ENCODE measurements around the gene CYTH1. TPM values are rescaled to one million over a fixed set of nuclear protein-coding genes. Genes with fewer than 3 reads are reported as not detected.

Gene CYTH1
- total RNA-seq, 1 donor from 2014 or later, result 29.4 TPM

DNA sequence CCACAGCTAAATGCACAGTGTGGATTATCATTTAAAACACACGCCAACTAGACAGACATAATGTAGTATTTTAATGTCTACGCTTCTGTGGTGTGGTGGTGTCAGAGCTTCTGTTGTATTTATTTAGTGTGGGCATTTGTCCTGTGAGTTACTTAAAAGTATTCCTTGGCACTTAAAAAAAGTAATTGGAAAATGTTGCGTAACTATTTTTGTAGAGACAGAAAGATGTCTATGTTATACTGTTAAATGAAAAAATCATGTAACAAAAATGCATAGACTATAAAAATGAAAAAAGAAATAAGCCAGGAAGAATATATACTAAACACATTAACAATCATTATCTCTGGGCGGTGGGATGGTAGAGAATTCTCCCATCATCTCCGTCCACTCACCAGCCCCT, 39.2 kb downstream of the CYTH1 start:
- no peak for DNase-seq (ENCODE audit: low spot score)
- intact Hi-C loops (cut with DNase I), result loop anchor here (5.0 kb wide), 1 partner anchor 36 kb away; no protein-coding TSS in a partner anchor

DNA sequence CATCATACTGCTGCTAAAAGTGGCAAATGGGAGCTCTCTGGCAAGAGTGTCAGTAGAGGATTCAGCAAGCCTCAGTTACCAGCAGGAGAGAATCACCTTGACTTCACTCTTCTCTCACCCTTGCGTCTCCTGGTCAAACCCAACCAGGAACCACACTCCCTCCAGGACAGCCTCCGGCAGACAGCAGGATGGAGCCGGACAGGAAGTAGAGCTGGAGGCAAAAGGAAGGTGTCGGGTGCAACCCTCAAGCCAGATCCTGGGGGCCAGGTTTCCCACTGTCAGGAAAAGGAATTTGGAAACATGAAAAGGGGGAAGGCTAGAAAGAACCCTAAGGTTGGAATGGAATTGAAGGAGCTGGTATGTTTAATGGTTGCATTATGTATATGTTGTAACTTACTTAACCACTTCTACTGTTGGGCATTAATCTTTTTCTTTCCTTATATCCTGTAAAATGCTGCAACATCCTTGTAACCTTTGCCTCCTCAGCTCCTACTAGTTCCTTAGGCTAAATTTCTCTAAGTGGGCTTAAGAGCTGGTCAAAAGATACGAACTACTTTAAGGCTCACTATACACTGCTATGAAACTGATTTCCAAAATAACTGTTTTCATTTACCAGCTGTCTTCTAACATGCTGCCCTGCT, 40.3 kb downstream of the CYTH1 start:
- DNase-seq (ENCODE audit: low spot score), result no peak
- intact Hi-C loops (cut with DNase I), result loop anchor here (5.0 kb wide), 1 partner anchor 34 kb away; no protein-coding TSS in a partner anchor

DNA sequence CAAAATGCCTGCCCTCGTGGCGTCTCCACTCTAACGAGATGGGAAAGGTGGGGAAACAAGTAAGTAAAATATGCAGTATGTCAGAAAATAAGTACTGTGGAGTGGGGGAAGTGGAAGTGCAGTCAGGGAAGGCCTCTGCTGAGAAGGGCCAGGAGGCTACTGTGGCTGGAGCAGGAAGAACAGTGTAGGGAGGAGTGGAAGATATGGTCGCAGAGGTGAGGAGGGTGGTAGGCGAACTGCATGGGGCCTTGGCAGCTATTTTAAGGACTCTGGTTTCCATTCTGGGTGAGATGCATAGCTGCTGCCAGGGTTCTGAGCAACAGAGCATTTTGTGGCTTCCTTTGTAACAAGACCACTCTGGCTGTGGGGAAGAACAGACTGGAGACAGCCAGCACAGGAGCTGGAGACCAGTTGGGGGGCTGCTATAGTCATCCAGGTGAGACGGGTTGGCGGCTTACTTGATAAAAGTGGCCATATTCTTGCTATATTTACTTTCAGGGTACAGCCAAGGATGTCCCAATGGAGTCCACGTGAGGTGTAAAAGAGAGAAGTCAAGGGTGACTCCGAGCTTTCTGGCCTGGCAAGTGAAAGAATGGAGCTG, 42.6 kb downstream of the CYTH1 start:
- intact Hi-C loops (cut with DNase I), result loop anchor here (5.0 kb wide), 1 partner anchor 43 kb away; the partner anchor contains the start of gene CYTH1
- no peak for DNase-seq (ENCODE audit: low spot score)

GRCh38 chr17:78738698-78739097, 43.4 kb downstream of the CYTH1 start:
- DNase-seq (ENCODE audit: low spot score), result no peak
- intact Hi-C loops (cut with DNase I), result loop anchor here (5.0 kb wide), 1 partner anchor 44 kb away; the partner anchor contains the start of gene CYTH1

DNA sequence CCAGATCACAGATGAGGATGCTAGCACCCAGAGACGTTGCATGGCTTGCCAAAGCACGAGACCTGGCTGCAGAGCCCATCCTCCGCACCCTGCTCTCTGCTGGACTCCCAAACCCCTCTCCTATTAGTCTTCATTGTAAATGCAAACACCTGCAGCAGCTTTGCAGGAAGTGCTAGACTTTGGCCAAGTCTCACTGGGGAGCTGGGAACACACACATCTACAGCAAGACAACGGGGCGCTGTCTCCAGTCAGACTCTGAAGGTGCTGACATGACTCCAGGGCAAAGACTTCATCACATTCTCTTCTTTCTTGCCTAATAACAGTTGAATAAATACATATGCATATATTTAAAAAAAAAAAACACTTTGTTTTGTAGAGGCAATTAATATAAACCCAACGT, 43.8 kb downstream of the CYTH1 start:
- DNase-seq (ENCODE audit: low spot score), result no peak
- intact Hi-C loops (cut with DNase I), result loop anchor here (5.0 kb wide), 1 partner anchor 44 kb away; the partner anchor contains the start of gene CYTH1

DNA sequence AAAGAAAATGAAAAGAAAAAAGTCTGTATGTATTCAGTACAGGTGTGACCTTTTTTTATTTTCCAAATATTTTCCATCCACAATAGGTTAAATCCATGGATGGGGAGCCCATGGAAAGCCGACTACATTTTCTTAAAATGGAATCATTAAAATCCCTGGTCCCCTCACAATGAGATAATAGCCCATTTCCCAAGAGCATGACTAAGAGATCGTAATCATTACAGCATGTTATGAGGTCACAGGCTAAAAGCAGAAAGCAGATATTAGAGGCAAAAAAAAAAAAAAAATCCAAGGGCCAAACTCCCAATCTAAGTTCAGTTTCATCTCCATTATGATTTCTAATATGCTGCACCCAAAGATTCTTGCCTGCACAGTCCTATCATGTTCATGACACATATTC, 44.7 kb downstream of the CYTH1 start:
- no peak for DNase-seq (ENCODE audit: low spot score)
- intact Hi-C loops (cut with DNase I), result loop anchor here (5.0 kb wide), 1 partner anchor 45 kb away; the partner anchor contains the start of gene CYTH1

GRCh38 chr17:78736526-78737079, 45.5 kb downstream of the CYTH1 start:
- intact Hi-C loops (cut with DNase I), result loop anchor here (5.0 kb wide), 1 partner anchor 46 kb away; the partner anchor contains the start of gene CYTH1
- DNase-seq (ENCODE audit: low spot score), result peak; percentile 94

- no peak for DNase-seq (ENCODE audit: low spot score)
- intact Hi-C loops (cut with DNase I), result loop anchor here (5.0 kb wide), 1 partner anchor 46 kb away; the partner anchor contains the start of gene CYTH1
These were observed 46.1 kb downstream of the CYTH1 start for GRCh38 chr17:78735832-78736525.

DNA sequence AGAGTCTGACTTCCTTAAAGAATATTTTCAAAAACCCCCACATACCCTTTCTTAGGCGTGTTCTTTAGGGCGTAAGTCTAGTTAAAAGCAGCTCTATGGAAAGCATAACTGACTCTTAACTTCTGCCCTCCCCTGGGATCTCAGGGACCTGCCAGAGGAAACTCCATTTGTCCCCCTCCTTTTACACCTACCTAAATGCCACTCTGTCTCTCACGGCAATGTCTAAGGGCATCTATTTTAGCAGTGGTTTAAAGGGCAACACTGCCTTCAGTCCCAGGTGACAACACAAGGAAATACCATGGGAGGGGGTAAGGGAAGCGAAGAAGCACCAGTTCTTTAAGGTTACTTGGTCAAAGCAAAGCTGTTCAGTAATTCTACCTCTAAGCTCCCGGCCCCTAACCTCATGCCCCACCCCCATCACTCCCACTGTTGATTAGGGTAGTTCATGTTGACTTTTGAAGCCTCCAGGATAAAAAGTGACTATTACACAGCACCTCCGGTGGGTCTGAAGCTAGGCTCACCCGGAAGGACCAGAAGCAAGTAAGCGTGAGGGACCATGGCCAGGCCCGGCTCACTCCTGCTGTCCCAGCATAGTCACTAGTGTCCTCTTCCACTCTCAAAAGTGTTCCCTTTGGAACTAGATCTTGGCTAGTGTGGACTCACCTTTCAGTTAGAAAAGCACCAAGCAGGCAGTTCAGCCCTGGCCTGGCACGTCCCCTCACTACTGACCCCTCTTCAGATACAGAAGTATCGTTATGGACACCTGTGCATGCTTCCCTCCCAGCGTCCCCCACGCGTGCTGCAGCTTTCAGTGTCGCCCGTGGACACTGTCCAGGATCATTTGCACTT, 47.1 kb downstream of the CYTH1 start:
- intact Hi-C loops (cut with DNase I), result loop anchor here (5.0 kb wide), 1 partner anchor 47 kb away; the partner anchor contains the start of gene CYTH1
- DNase-seq (ENCODE audit: low spot score), result no peak

DNA sequence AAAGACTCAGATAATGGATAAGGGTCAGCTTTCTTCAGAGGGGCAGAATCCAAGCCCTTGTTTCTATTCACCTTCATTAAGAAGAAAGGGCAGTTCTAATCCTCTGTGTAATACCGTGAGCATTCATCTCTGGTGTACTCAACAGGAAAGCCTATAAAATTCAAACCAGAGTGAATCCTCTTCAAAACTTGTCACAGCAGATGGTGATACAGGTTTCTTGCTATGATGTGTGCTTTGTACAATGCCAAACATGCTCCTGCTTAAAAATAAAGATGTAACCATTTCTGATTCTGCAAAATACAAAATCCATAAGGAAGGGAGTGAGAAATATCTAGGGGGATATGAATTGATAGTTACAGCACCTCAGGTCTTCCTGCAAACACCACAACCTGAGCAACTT, 49.7 kb downstream of the CYTH1 start:
- intact Hi-C loops (cut with DNase I), result no loop called here
- DNase-seq (ENCODE audit: low spot score), result no peak

- intact Hi-C loops (cut with DNase I), result no loop called here
- no peak for DNase-seq (ENCODE audit: low spot score)
These were observed 50.2 kb downstream of the CYTH1 start for GRCh38 chr17:78731904-78732303.

DNA sequence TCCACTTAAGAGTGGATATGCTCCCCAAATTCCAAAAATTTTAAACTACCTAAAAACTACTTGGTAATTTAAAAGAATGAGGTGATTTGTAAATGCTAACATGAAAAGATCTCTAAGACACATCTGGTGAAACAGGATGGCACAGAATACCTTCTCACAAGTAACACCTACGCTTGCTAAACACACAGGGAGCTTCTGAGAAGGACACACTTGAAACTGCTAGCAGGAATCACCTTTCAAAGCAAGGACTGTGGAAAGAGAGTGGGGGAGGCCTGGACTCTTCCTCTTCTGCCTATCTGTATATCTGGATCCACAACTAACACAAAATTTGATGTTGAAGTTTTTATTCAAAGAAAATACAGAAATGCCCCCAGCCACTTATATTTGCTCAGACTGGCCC, 52.4 kb downstream of the CYTH1 start:
- intact Hi-C loops (cut with DNase I), result no loop called here

GRCh38 chr17:78728495-78728894, 53.6 kb downstream of the CYTH1 start:
- intact Hi-C loops (cut with DNase I), result no loop called here
- DNase-seq (ENCODE audit: low spot score), result no peak

More for the DNA sequence above, 52.4 kb downstream of the CYTH1 start:
- DNase-seq (ENCODE audit: low spot score), result no peak

GRCh38 chr17:78727476-78728229, 54.4 kb downstream of the CYTH1 start:
- intact Hi-C loops (cut with DNase I), result no loop called here
- DNase-seq (ENCODE audit: low spot score), result no peak

DNA sequence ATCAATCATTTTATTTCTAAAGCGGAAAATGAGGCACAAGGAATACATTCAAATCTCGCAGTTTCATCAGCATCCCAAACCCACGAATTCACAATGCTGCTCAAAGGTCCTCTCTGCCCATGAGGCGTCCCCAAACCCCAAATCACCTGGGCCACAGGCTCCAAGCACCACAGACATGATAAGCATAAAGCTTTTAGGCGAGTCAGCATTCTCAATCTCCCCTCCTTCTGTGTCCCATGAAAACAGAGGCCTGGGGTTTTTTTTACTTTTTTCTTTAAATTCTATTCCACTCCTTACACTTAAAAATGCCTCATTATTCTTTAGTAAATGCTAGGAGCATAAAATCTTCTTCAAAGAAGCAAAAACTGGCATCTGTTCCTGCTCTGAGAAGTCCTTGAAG, 55.0 kb downstream of the CYTH1 start:
- DNase-seq (ENCODE audit: low spot score), result no peak
- intact Hi-C loops (cut with DNase I), result no loop called here

DNA sequence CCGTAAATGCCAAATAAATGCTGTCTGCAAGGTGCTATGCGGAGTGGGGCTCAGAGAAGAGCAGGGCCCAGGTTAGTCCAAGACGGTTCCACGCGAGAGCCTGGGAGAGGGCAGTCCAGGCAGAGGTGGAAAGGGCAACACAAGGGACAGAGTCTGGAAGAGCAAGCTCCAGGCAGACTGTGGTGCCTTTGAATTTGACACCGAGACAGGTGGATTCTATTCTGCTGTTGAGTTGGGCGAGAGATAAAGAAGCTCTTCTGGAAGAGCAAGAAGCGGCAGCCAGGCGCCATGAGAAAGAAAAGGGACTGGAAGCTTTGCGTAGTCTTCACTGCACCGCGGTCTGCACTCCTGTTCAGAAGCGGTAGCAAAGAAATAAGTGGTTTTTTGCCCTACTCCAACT, 55.6 kb downstream of the CYTH1 start:
- intact Hi-C loops (cut with DNase I), result no loop called here
- no peak for DNase-seq (ENCODE audit: low spot score)

DNA sequence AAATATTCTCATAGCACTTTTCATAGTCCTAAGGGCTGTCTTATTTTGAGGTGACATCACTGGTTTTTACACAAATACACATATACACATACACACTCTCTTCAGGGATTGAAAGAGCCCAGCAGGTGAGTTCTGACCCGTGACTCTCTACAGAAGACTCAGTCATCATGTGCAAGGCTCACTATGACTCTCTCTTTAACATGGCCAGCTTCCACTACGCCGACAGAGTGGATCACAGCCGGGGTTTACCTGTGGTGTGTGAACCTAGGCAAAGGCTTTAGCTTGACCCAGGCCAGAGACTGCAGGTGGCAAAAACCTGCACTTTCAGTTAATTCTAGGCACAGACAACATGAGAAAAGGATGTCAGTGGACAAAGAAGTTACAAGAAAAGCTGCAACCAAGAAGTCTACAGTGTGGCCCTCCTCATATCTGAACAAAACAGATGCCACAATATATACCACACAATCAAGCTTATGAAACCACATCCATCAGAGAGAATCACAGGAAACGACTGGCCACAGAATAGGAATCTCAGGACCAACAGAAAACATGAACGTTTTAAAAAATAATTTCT, 56.5 kb downstream of the CYTH1 start:
- intact Hi-C loops (cut with DNase I), result no loop called here

GRCh38 chr17:78724999-78725398, 57.1 kb downstream of the CYTH1 start:
- intact Hi-C loops (cut with DNase I), result no loop called here

More for the DNA sequence above, 56.5 kb downstream of the CYTH1 start:
- no peak for DNase-seq (ENCODE audit: low spot score)

More at GRCh38 chr17:78724999-78725398, 57.1 kb downstream of the CYTH1 start:
- no peak for DNase-seq (ENCODE audit: low spot score)

Data from cardiac septum (tissue), 1 donor.